Right ventricle myocardium superior (tissue), 1 donor: Measurements from ENCODE around the gene TMC5. TPM values are rescaled to one million over a fixed set of nuclear protein-coding genes. Genes with fewer than 3 reads are reported as not detected.

Experiments used
- ATAC-seq: fragments of 200-7000 bp; cut with Tn5 transposase; one replicate; pipeline ENCODE4 v1.9.1; 2020; ENCODE audit warnings: mild to moderate bottlenecking; ENCODE audit not compliant: poor library complexity
- DNase-seq: peaks from one replicate; pipeline ENCODE4 v3.0.0-alpha.2; 2020
- intact Hi-C: fragments of 100-400 bp; cut with DNase I; formaldehyde crosslinking; loops from one replicate; pipeline ENCODE4 v1.11.2; 2022
- total RNA-seq: library from RNA; stranded (reverse); fragmentation: NEBNext Ultra II Directional; extraction: Animal tissue kit (Norgen Biotek cat#: 25700); gene quantifications from one replicate; pipeline ENCODE4 v1.2.1, GENCODE V29; 2021
- donor health status: DM: no; HTN: yes; CAD: no; lungs with severe emphysema.

TMC5 gene
- total RNA-seq, 1 donor from 2014 or later = not detected

- DNase-seq = no peak
- ATAC-seq = no peak
Measured at GRCh38 chr16:19438739-19439138, 21.1 kb downstream of the TMC5 start.

GRCh38 chr16:19439483-19439882 is 21.8 kb downstream of the TMC5 start:
- intact Hi-C loops = no loop called here
- DNase-seq (no peak), ATAC-seq (no peak)

More at GRCh38 chr16:19438739-19439138, 21.1 kb downstream of the TMC5 start:
- intact Hi-C loops = no loop called here

GRCh38 chr16:19443659-19444058 is 26.0 kb downstream of the TMC5 start:
- intact Hi-C loops = no loop called here
- ATAC-seq (no peak), DNase-seq (no peak)

- DNase-seq (no peak), ATAC-seq (no peak)
- intact Hi-C loops = no loop called here
Measured at GRCh38 chr16:19446300-19446846, 28.7 kb downstream of the TMC5 start.

GRCh38 chr16:19446886-19447285 is 29.2 kb downstream of the TMC5 start:
- DNase-seq (no peak), ATAC-seq (no peak)
- intact Hi-C loops = no loop called here

- no peak for DNase-seq
- intact Hi-C loops = no loop called here
- ATAC-seq = no peak
Measured at GRCh38 chr16:19450186-19450585, 32.5 kb downstream of the TMC5 start.

- intact Hi-C loops = no loop called here
- ATAC-seq (no peak), DNase-seq (no peak)
Measured at GRCh38 chr16:19458722-19459379, 41.2 kb downstream of the TMC5 start.

GRCh38 chr16:19460397-19460796 is 42.7 kb downstream of the TMC5 start:
- ATAC-seq = no peak
- no peak for DNase-seq
- intact Hi-C loops = no loop called here

- ATAC-seq (no peak), DNase-seq (no peak)
- intact Hi-C loops = no loop called here
Measured at GRCh38 chr16:19463468-19464315, 46.0 kb downstream of the TMC5 start.

GRCh38 chr16:19468300-19468699 is 50.6 kb downstream of the TMC5 start:
- no peak for ATAC-seq
- DNase-seq = no peak
- intact Hi-C loops = no loop called here

- intact Hi-C loops = no loop called here
- no peak for DNase-seq
- ATAC-seq = no peak
Measured at GRCh38 chr16:19472482-19472881, 54.8 kb downstream of the TMC5 start.

- intact Hi-C loops = no loop called here
- ATAC-seq (no peak), DNase-seq (no peak)
Measured at GRCh38 chr16:19474617-19475016, 56.9 kb downstream of the TMC5 start.

GRCh38 chr16:19478505-19478904 is 60.8 kb downstream of the TMC5 start:
- ATAC-seq = no peak
- intact Hi-C loops = no loop called here

GRCh38 chr16:19479302-19479721 is 61.6 kb downstream of the TMC5 start:
- DNase-seq (no peak), ATAC-seq (no peak)
- intact Hi-C loops = no loop called here

More at GRCh38 chr16:19478505-19478904, 60.8 kb downstream of the TMC5 start:
- DNase-seq = no peak

GRCh38 chr16:19481296-19481695 is 63.6 kb downstream of the TMC5 start:
- ATAC-seq (no peak), DNase-seq (no peak)
- intact Hi-C loops = no loop called here

- ATAC-seq (no peak), DNase-seq (no peak)
- intact Hi-C loops = no loop called here
Measured at GRCh38 chr16:19481769-19482168, 64.1 kb downstream of the TMC5 start.

GRCh38 chr16:19482291-19482690 is 64.6 kb downstream of the TMC5 start:
- DNase-seq (no peak), ATAC-seq (no peak)
- intact Hi-C loops = no loop called here

GRCh38 chr16:19484096-19484495 is 66.4 kb downstream of the TMC5 start:
- DNase-seq = no peak
- no peak for ATAC-seq
- intact Hi-C loops = no loop called here

GRCh38 chr16:19485611-19486010 is 67.9 kb downstream of the TMC5 start:
- DNase-seq = no peak
- no peak for ATAC-seq
- intact Hi-C loops = no loop called here

GRCh38 chr16:19486051-19486450 is 68.4 kb downstream of the TMC5 start:
- DNase-seq = no peak
- no peak for ATAC-seq
- intact Hi-C loops = no loop called here
